Measurements from ENCODE around the gene PLEKHB1.

GRCh38 chr11:73623686-73624085, 22.7 kb upstream of the PLEKHB1 start:
- TF ChIP-seq EZH2 (IDR thresholded peaks at IDR 0.05; ENCODE audit: insufficient read depth, poor library complexity, severe bottlenecking) (no peak), EZH2phosphoT487 (IDR thresholded peaks at IDR 0.05; ENCODE audit: insufficient read depth, low read depth) (no peak)

Measured in GM23248 (cell line).